GM10847 (cell line): Measurements from ENCODE around the gene MARS1.

ENCODE experiments used
- POLR2A ChIP-seq: IDR thresholded peaks from 2 replicates; pipeline ENCODE4 v1.6.1; 2011; ENCODE audit not compliant: insufficient read length; ENCODE audit errors: extremely low read depth

The MARS1 gene

GRCh38 chr12:57455374-57456144, 32.3 kb upstream of the MARS1 start:
- TF ChIP-seq POLR2A, result no peak

GRCh38 chr12:57456145-57456700, 31.6 kb upstream of the MARS1 start:
- TF ChIP-seq POLR2A, result no peak

- no peak for TF ChIP-seq POLR2A
Measured at GRCh38 chr12:57456737-57457490, 31.0 kb upstream of the MARS1 start.

- no peak for TF ChIP-seq POLR2A
Measured at GRCh38 chr12:57458665-57459054, 29.2 kb upstream of the MARS1 start.

GRCh38 chr12:57459055-57459749, 28.7 kb upstream of the MARS1 start:
- TF ChIP-seq POLR2A, result peak; percentile 5

- TF ChIP-seq POLR2A, result no peak
Measured at GRCh38 chr12:57459750-57460467, 28.0 kb upstream of the MARS1 start, which contains the start of gene GLI1. GLI1 (plus strand) TSS chr12:57459785; CDS start chr12:57463692, 3,907 bp downstream.

- no peak for TF ChIP-seq POLR2A
Measured at GRCh38 chr12:57460468-57460784, 27.4 kb upstream of the MARS1 start.

- no peak for TF ChIP-seq POLR2A
Measured at GRCh38 chr12:57460841-57461275, 27.0 kb upstream of the MARS1 start.

GRCh38 chr12:57461276-57461916, 26.5 kb upstream of the MARS1 start:
- no peak for TF ChIP-seq POLR2A

GRCh38 chr12:57461917-57462250, 26.0 kb upstream of the MARS1 start:
- TF ChIP-seq POLR2A, result no peak

GRCh38 chr12:57462251-57462911, 25.5 kb upstream of the MARS1 start:
- no peak for TF ChIP-seq POLR2A

GRCh38 chr12:57462912-57463253, 25.0 kb upstream of the MARS1 start:
- no peak for TF ChIP-seq POLR2A

GRCh38 chr12:57464569-57464968, 23.3 kb upstream of the MARS1 start:
- no peak for TF ChIP-seq POLR2A
